GM19043 (cell line): Measurements from ENCODE around the gene RWDD2A.
"Not testable (repeated sequence)": the region's sequence is repeated elsewhere in the genome, so short reads cannot be mapped to it uniquely, and the experiment has no call there.

Source experiments
- ATAC-seq: cut with Tn5 transposase; IDR thresholded peaks from one replicate; pipeline ENCODE4 v1.9.1; 2021; ENCODE audit warnings: low read depth; ENCODE audit not compliant: unreplicated experiment

Gene RWDD2A

DNA sequence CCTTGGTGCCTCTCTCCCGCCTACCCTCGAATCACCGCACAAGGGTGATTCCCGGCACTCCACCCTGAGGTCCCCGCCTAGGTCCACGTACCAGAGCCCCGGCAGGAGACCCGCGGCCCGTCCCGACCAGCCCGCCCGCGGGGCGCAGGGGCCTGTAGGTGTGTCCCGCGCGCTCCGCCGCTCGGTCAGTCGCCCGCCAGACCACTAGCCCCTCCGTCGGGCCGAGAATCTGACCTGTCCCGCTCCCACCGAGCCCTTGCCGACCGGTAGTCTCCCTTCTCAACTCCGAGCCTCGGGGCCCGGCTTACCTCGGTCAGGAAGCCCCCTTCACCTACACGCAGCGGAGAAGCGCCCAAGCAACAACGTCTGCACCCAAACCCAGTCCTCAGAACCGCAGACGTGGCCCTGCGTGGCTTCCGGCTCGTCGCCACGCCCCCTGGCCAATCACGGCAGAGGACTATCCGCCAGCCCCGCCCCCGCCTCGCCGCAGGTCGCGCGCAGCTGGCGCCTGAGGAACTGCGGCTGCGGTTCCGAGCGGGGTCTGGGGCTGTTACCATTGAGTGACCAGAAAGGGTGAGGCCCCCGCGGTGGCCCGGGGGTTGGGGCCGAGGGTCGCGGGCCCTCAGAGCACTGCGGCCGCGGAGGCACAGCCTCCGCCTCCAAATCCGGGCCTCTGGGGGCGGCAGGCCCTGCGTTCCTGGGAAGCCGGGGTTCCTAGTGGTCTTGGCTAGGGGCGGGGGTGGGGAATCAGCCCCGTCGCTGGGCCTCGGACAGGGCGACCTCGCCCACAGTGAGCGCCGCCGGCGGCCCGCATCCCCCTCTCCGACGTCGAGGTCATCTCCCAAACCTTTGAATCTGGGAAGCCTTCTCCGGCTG is at the start of gene RWDD2A, which contains the start of gene PGM3:
TSS of gene RWDD2A (plus strand) at position 487 of the 876 bp plus-strand sequence. CDS start 1,095 bp downstream, outside the sequence.
TSS of gene PGM3 (minus strand) at position 395 of the 876 bp plus-strand sequence. CDS start 2,253 bp downstream, outside the sequence.
- peak; percentile 97 for ATAC-seq

- ATAC-seq, result no peak
Observed at GRCh38 chr6:83151114-83151513, 42.0 kb upstream of the RWDD2A start.

DNA sequence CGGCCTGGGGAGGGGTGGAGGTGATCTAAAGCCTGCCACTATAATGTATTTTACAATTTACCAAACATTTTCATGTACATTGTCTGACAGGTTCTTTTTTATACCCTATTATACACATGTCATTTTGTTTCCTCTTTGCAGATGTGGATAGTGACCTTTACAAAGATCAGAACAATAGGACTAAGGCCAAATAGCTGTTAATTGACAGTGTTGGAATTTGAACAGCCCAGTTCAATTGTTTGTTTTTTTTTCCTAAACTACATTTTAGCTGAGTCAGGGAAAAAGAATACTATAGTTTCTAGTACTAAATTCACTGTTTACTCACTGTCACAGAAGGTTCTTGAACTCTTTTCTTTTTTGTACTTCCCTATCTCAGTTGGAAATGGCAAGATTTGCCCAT is 40.2 kb upstream of the RWDD2A start:
- ATAC-seq, result no peak

DNA sequence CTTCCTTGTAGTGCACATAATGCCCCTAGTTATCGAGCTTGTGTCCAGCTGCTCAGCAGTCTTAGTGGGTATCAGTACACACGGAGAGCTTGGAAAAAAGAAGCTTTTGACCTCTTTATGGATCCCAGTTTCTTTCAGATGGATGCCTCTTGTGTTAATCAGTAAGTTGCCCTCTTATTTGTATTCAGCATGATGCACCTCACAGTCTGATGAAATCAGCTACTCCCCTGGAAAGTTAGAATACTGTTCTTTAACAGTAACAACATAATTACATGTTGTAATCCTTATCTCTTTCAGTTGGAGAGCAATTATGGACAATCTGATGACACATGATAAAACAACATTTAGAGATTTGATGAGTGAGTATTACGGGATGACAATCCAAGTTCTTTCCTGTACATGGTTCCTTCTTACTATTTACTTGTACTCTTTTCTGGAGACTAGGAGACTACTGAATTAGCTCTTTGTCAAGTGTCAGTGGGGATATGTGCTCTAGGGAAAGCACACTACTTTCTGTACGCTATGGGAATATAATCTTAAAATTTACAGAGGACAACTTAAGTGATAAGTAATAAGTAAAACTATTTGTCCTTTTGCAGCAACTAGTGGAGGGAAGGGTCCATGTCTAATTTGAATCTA is 39.2 kb upstream of the RWDD2A start:
- no peak for ATAC-seq

- ATAC-seq, result no peak
Observed at GRCh38 chr6:83155794-83156193, 37.4 kb upstream of the RWDD2A start.

DNA sequence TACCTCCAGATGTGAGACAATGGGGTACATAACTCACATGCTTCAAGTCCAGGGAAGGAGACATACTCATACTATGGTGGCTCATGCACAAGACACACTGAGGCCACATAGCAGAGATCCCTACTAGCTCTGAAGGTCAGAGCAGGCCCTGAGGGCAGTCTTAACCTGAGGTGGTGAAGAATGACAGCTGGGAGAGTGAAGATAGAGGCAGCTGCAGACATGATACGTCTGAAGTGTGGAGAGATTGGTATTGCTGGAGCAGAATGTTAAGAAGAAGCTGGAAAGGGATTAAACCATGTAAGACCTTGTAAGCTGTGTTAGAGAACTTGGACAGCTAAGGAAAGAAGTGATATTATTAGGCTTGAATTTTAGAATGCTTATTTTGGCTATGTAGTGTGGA is 33.0 kb upstream of the RWDD2A start:
- ATAC-seq, result no peak

GRCh38 chr6:83167726-83168278 is 25.4 kb upstream of the RWDD2A start:
- no peak for ATAC-seq

GRCh38 chr6:83168556-83168955 is 24.6 kb upstream of the RWDD2A start:
- ATAC-seq, result no peak

DNA sequence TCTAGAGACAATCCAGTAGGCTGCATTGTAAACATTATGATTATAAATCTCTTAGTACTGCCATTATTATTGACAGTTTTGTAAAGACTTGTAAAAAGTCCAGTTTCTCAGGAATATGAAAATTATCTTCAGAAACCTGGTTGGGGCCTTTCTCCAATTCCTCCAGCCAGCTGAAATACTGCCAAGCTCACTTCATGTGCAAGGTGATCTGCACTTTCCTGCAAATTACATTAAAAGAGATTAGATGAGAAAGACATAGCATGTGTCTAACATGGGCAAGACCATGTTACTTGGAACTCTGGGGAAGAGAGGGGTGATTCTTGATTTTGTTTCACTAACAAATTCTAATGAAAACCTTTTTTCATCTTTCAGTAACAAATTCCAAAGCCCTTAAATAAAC is 24.1 kb upstream of the RWDD2A start:
- no peak for ATAC-seq

DNA sequence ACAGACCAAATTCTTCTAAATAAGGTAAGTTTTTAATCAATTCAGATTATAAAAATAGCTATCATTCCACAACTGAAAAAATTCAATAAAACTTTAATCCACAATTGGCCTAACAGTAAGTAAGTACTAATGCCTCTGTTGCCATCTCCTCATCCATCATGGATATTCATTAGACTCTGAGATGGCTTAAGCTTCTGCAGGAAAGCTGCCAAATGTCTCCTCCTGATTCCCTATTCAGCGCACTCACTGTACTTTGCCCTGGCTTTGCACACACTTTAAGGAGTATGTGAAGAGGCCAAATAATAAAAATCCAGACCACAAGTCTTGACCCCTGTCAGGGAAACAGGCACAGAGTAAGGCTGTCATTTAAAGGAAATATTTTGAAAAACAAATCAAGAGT is 23.6 kb upstream of the RWDD2A start:
- ATAC-seq, result no peak

DNA sequence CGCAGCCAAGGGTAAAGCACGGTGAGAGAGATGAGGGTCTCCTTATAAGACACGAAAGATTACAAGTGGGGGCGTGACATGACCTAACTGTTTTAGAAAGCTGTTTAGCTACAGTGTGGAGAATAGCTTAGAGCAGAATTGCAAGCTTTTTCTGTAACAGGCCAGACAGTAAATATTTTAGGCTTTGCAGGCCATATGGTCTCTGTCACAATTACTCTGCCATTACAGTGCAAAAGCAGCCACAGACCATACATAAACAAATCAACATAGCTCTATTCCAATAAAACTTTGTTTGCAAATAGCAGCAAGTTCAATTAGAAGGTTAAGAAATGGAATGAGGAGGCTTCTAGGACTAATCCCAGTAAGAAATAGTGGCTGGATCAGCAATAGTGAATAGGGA is 16.9 kb upstream of the RWDD2A start:
- ATAC-seq, result no peak

DNA sequence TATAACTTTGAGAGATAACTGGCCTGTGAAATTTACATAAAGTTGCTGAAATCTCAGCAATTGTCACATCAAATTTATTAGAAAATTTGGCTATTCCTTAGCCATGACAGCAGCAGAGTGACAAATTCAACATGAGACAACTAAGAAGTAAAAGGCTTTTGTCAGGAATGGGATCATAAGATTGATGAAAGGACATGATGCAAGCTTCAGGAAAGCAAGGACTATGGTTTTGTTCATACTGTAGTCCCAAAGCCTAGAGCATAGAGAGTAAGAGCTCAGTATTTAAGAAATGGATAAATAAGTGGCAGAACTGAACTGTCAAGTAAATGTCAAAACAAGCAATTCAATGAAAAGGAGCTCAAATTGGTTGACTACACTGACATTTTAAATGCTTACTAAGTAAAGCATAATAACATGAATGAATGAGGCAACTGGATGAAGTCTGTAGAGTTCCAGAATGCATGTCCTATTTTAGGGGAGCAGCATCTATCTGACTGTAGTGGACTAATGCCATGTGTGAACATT is 12.7 kb upstream of the RWDD2A start:
- ATAC-seq, result no peak

DNA sequence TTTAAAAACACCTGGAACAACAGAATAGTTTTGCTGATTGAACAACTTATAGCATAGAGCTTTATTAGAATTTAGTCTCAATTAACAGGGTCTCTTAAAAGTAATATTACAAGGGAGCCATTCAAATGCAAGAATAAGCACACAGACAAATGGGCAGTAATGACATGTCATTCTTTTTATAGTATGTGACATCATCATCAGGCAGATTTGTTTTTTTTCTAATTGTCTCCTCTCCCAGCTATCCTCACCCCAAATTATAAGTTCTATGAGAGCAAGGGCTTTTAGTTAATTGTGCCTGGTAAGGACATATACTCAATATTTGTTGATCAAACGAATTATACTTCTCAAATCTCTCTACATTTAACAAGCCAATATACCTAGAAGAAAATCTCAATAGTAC is 11.0 kb upstream of the RWDD2A start:
- no peak for ATAC-seq

- ATAC-seq, result no peak
Observed at GRCh38 chr6:83183082-83183828, 9.9 kb upstream of the RWDD2A start.

- no peak for ATAC-seq
Observed at GRCh38 chr6:83185096-83185495, 8.1 kb upstream of the RWDD2A start.

- ATAC-seq, result no peak
Observed at GRCh38 chr6:83188501-83188900, 4.7 kb upstream of the RWDD2A start.

DNA sequence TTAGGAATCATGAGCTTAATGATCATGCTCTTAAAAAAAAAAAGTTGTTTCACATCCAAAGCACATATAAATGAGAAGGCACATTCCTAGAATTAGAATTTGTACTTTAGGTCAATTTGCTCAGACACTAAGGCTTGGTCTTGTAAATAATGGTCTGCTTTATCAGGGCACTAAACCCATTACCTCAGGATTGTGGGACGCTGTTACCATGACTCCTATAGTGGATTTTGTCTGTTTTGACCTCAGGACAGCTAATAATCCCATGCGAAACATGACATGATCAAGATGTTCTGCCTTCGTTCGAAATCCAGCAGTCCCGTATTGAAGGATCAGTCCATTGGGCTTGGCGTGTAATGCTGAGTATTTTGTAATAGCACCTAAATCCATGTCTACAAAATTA is 2.5 kb upstream of the RWDD2A start:
- no peak for ATAC-seq

GRCh38 chr6:83191974-83192373 is 1.2 kb upstream of the RWDD2A start:
- ATAC-seq, result not testable (repeated sequence)

DNA sequence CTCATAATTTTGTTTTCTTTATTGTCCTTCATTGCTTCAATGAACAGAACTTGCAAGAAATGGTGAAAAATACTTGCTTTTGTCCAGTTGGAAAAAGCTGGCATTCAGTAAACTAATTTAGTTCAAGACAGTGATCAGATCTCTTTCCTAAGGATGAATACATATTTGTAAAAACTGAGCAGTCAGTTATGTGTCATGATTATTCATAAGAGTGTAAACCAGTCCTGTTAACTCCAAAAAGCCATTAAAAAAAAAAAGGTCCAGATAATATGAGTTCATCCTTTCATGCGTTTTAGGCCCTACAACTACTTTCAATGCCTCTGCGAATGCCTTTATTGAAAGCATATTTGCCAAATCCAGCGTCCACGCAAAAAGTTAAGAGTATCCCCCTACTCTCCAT is 701 bp upstream of the RWDD2A start:
- ATAC-seq, result no peak

- peak; percentile 6 for ATAC-seq
Observed at GRCh38 chr6:83193747-83194566, 800 bp downstream of the RWDD2A start.
